Measurements from ENCODE around the gene DOCK10.

DOCK10 gene

GRCh38 chr2:224869601-224870233, 172.6 kb downstream of the DOCK10 start:
- DNase-seq, result no peak

GRCh38 chr2:224865016-224865415, 177.3 kb downstream of the DOCK10 start:
- no peak for DNase-seq

- no peak for DNase-seq
These were observed 181.0 kb downstream of the DOCK10 start for GRCh38 chr2:224861266-224861665.

- no peak for DNase-seq
These were observed 181.5 kb downstream of the DOCK10 start for GRCh38 chr2:224860786-224861185.

- no peak for DNase-seq
These were observed 190.5 kb downstream of the DOCK10 start for GRCh38 chr2:224851811-224852210.

GRCh38 chr2:224850081-224850480, 192.2 kb downstream of the DOCK10 start:
- DNase-seq, result no peak

GRCh38 chr2:224849264-224849663, 193.0 kb downstream of the DOCK10 start:
- no peak for DNase-seq

- DNase-seq, result peak; percentile 50
These were observed 194.1 kb downstream of the DOCK10 start for GRCh38 chr2:224847961-224848850.

GRCh38 chr2:224847381-224847780, 194.9 kb downstream of the DOCK10 start:
- DNase-seq, result no peak

GRCh38 chr2:224846686-224847085, 195.6 kb downstream of the DOCK10 start:
- DNase-seq, result no peak

- no peak for DNase-seq
These were observed 196.1 kb downstream of the DOCK10 start for GRCh38 chr2:224846161-224846560.

GRCh38 chr2:224843141-224843540, 199.1 kb downstream of the DOCK10 start:
- no peak for DNase-seq

GRCh38 chr2:224841910-224842309, 200.4 kb downstream of the DOCK10 start:
- DNase-seq, result no peak

- no peak for DNase-seq
These were observed 203.9 kb downstream of the DOCK10 start for GRCh38 chr2:224838335-224838734.

- no peak for DNase-seq
These were observed 204.7 kb downstream of the DOCK10 start for GRCh38 chr2:224837558-224837957.

- DNase-seq, result no peak
These were observed 205.2 kb downstream of the DOCK10 start for GRCh38 chr2:224837066-224837465.

GRCh38 chr2:224836263-224836662, 206.0 kb downstream of the DOCK10 start:
- no peak for DNase-seq

GRCh38 chr2:224835405-224835804, 206.9 kb downstream of the DOCK10 start:
- no peak for DNase-seq

- no peak for DNase-seq
These were observed 208.3 kb downstream of the DOCK10 start for GRCh38 chr2:224833986-224834385.

GRCh38 chr2:224832207-224832606, 210.1 kb downstream of the DOCK10 start:
- DNase-seq, result no peak

- no peak for DNase-seq
These were observed 210.7 kb downstream of the DOCK10 start for GRCh38 chr2:224831530-224831929.

GRCh38 chr2:224820283-224820991, 221.8 kb downstream of the DOCK10 start:
- DNase-seq, result no peak

- DNase-seq, result no peak
These were observed 223.2 kb downstream of the DOCK10 start for GRCh38 chr2:224819075-224819474.

GRCh38 chr2:224817676-224818075, 224.6 kb downstream of the DOCK10 start:
- DNase-seq, result no peak

All from NCI-H524 treated with DMSO at 0.1 percent for 48 hours (cell line).